KOPT-K1 (cell line): ENCODE results near the gene LRRIQ3.
A peak's percentile ranks its signal among the peaks of the same experiment; 100 is the strongest.

Experiments used
- H3K27ac ChIP-seq: fragments of 200-600 bp; sonication (generic); 2 replicates; pipeline ENCODE4 v1.5.1; 2016; ENCODE audit warnings: antibody characterized with exemption, mild to moderate bottlenecking, low read depth, low read length; ENCODE audit not compliant: poor library complexity, severe bottlenecking
- H3K36me3 ChIP-seq: fragments of 200-600 bp; sonication (generic); 2 replicates; pipeline ENCODE4 v1.5.1; 2017; ENCODE audit warnings: antibody characterized with exemption, mild to moderate bottlenecking, low read length, moderate library complexity; ENCODE audit not compliant: insufficient read depth
- H3K9me3 ChIP-seq: fragments of 200-600 bp; sonication (generic); 2 replicates; pipeline ENCODE4 v1.5.1; 2017; ENCODE audit warnings: antibody characterized with exemption, low read length, mild to moderate bottlenecking; ENCODE audit not compliant: insufficient read depth, poor library complexity, severe bottlenecking

The LRRIQ3 gene

GRCh38 chr1:74197657-74198552, at the start of gene LRRIQ3, which contains the start of gene FPGT:
LRRIQ3 (minus strand) TSS chr1:74198176; CDS start chr1:74183684, 14,492 bp downstream.
FPGT (plus strand) TSS chr1:74198242; CDS start chr1:74198279, 37 bp downstream.
- peak within 1 kb of the TSS; percentile 66 for H3K27ac ChIP-seq
- H3K9me3 ChIP-seq = no peaks in the 10 kb centered on the region
- no peaks in the 10 kb centered on the region for H3K36me3 ChIP-seq

GRCh38 chr1:74246315-74246714, 48.3 kb upstream of the LRRIQ3 start:
- H3K36me3 ChIP-seq = no peaks in the 10 kb centered on the region
- H3K27ac ChIP-seq = no peak overlapping the region
- no peaks in the 10 kb centered on the region for H3K9me3 ChIP-seq

- Histone ChIP-seq H3K27ac (no peak overlapping the region), H3K36me3 (no peaks in the 10 kb centered on the region), H3K9me3 (no peaks in the 10 kb centered on the region)
Observed at GRCh38 chr1:74245168-74245772, 47.3 kb upstream of the LRRIQ3 start.

GRCh38 chr1:74237787-74238186, 39.8 kb upstream of the LRRIQ3 start:
- Histone ChIP-seq H3K27ac (no peak overlapping the region), H3K36me3 (no peaks in the 10 kb centered on the region), H3K9me3 (no peaks in the 10 kb centered on the region)

GRCh38 chr1:74237035-74237434, 39.1 kb upstream of the LRRIQ3 start:
- no peaks in the 10 kb centered on the region for H3K9me3 ChIP-seq
- H3K27ac ChIP-seq = no peak overlapping the region
- no peaks in the 10 kb centered on the region for H3K36me3 ChIP-seq

GRCh38 chr1:74236440-74236839, 38.5 kb upstream of the LRRIQ3 start:
- no peak overlapping the region for H3K27ac ChIP-seq

GRCh38 chr1:74235153-74235552, 37.2 kb upstream of the LRRIQ3 start, which contains the start of gene TNNI3K:
TNNI3K (plus strand) TSS chr1:74235387; CDS start chr1:74235452, 65 bp downstream.
- Histone ChIP-seq H3K36me3 (no peaks in the 10 kb centered on the region), H3K27ac (no peak within 1 kb of the TSS), H3K9me3 (no peaks in the 10 kb centered on the region)

More at GRCh38 chr1:74236440-74236839, 38.5 kb upstream of the LRRIQ3 start:
- Histone ChIP-seq H3K9me3 (no peaks in the 10 kb centered on the region), H3K36me3 (no peaks in the 10 kb centered on the region)

- H3K27ac ChIP-seq = no peak overlapping the region
- H3K36me3 ChIP-seq = no peaks in the 10 kb centered on the region
Observed at GRCh38 chr1:74223453-74223852, 25.5 kb upstream of the LRRIQ3 start.

GRCh38 chr1:74222701-74223100, 24.7 kb upstream of the LRRIQ3 start:
- no peaks in the 10 kb centered on the region for H3K36me3 ChIP-seq
- no peak overlapping the region for H3K27ac ChIP-seq
- peaks cover 3% of the 10 kb centered on the region for H3K9me3 ChIP-seq

More at GRCh38 chr1:74223453-74223852, 25.5 kb upstream of the LRRIQ3 start:
- peaks cover 3% of the 10 kb centered on the region for H3K9me3 ChIP-seq

- Histone ChIP-seq H3K36me3 (no peaks in the 10 kb centered on the region), H3K27ac (no peak overlapping the region), H3K9me3 (no peaks in the 10 kb centered on the region)
Observed at GRCh38 chr1:74215229-74215628, 17.3 kb upstream of the LRRIQ3 start.

GRCh38 chr1:74205266-74205665, 7.3 kb upstream of the LRRIQ3 start:
- Histone ChIP-seq H3K27ac (no peak overlapping the region), H3K36me3 (no peaks in the 10 kb centered on the region), H3K9me3 (no peaks in the 10 kb centered on the region)

- Histone ChIP-seq H3K27ac (no peak overlapping the region), H3K9me3 (no peaks in the 10 kb centered on the region), H3K36me3 (no peaks in the 10 kb centered on the region)
Observed at GRCh38 chr1:74199504-74199903, 1.5 kb upstream of the LRRIQ3 start.

GRCh38 chr1:74197255-74197654, 721 bp downstream of the LRRIQ3 start:
- H3K27ac ChIP-seq = no peak overlapping the region
- no peaks in the 10 kb centered on the region for H3K36me3 ChIP-seq
- no peaks in the 10 kb centered on the region for H3K9me3 ChIP-seq

- Histone ChIP-seq H3K27ac (no peak overlapping the region), H3K9me3 (no peaks in the 10 kb centered on the region), H3K36me3 (no peaks in the 10 kb centered on the region)
Observed at GRCh38 chr1:74195339-74195738, 2.6 kb downstream of the LRRIQ3 start.

- no peaks in the 10 kb centered on the region for H3K36me3 ChIP-seq
- no peaks in the 10 kb centered on the region for H3K9me3 ChIP-seq
- H3K27ac ChIP-seq = no peak overlapping the region
Observed at GRCh38 chr1:74193908-74194307, 4.1 kb downstream of the LRRIQ3 start.
